ENCODE measurements around the gene ACHE. TPM values are rescaled to one million over a fixed set of nuclear protein-coding genes. Genes with fewer than 3 reads are reported as not detected.
A peak's percentile ranks its signal among the peaks of the same experiment; 100 is the strongest.

ACHE gene
- total RNA-seq (under 0.01 and 0.26 TPM in 2 replicates), polyA plus RNA-seq (0.07 and 0.11 TPM in 2 replicates), polyA minus RNA-seq (ENCODE audit: low replicate concordance) (not detected in 2 replicates)
- 0.30 TPM in 1 of 2 replicates, not detected in the other for polyA plus RNA-seq (2012)

DNA sequence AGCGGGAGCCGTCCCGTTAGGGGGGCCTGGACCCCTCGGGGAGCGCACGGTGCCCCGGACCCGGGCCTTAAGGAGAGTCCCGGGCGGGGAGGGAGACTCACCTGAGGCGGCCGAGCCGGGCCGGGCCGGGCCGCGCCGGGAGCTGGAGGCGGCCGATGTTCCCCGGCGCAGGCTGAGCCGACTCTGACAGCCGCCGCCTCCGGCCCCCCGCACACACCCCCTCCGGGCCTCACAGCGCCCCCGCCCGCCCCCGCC lies at the start of gene ACHE:
Gene ACHE (minus strand): TSS at position 188 of the 255 bp plus-strand sequence. CDS start 1,656 bp downstream, outside the sequence.
- no peak within 1 kb of the TSS for H2AFZ ChIP-seq (ENCODE audit: low read length)
- no peaks in the 10 kb centered on the region for H3K4me1 ChIP-seq (ENCODE audit: control insufficient read depth, extremely low read depth, insufficient read depth, low read length)
- DNase-seq (ENCODE audit: low read depth in 2 of 2), result no peak
- peak within 1 kb of the TSS; percentile 68 for H3K4me2 ChIP-seq (ENCODE audit: extremely low read depth, insufficient read depth, low read length)
- H3K4me3 ChIP-seq (replicated peaks in 1 of 4; ENCODE audit: control extremely low read depth in 1 of 4, insufficient read depth in 1 of 4, low read depth in 3 of 4, low read length in 4 of 4), result peak within 1 kb of the TSS; percentile 7 to 50 (median 30)
- no peaks in the 10 kb centered on the region for H3K9me3 ChIP-seq (ENCODE audit: control insufficient read depth, insufficient read depth, low read depth, low read length)
- H3K36me3 ChIP-seq (ENCODE audit: control insufficient read depth, insufficient read depth, low read length), result no peaks in the 10 kb centered on the region
- no peaks in the 10 kb centered on the region for H3K79me2 ChIP-seq (ENCODE audit: control insufficient read depth, insufficient read depth, low read length)
- no peaks in the 10 kb centered on the region for H4K20me1 ChIP-seq (ENCODE audit: control insufficient read depth, extremely low read depth, insufficient read depth, low read length)
- TF ChIP-seq, protein P1, sequence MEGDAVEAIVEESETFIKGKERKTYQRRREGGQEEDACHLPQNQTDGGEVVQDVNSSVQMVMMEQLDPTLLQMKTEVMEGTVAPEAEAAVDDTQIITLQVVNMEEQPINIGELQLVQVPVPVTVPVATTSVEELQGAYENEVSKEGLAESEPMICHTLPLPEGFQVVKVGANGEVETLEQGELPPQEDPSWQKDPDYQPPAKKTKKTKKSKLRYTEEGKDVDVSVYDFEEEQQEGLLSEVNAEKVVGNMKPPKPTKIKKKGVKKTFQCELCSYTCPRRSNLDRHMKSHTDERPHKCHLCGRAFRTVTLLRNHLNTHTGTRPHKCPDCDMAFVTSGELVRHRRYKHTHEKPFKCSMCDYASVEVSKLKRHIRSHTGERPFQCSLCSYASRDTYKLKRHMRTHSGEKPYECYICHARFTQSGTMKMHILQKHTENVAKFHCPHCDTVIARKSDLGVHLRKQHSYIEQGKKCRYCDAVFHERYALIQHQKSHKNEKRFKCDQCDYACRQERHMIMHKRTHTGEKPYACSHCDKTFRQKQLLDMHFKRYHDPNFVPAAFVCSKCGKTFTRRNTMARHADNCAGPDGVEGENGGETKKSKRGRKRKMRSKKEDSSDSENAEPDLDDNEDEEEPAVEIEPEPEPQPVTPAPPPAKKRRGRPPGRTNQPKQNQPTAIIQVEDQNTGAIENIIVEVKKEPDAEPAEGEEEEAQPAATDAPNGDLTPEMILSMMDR (conservative IDR thresholded peaks at IDR 0.05 in 1 of 2, IDR thresholded peaks at IDR 0.05 in 1 of 2; ENCODE audit: low read depth in 1 of 2, low read length in 2 of 2), result no peak
- TF ChIP-seq EZH2 (IDR thresholded peaks at IDR 0.05; ENCODE audit: low read length, missing control alignments), result no peak
- no peak within 1 kb of the TSS for H3K27ac ChIP-seq (ENCODE audit: insufficient read depth, low read length)
- no peak within 1 kb of the TSS for H3K9ac ChIP-seq (ENCODE audit: insufficient read depth, low read length)
- peaks cover 29% of the 10 kb centered on the region for H3K27me3 ChIP-seq (ENCODE audit: control insufficient read depth, insufficient read depth, low read length)

- H3K9ac ChIP-seq (ENCODE audit: insufficient read depth, low read length), result no peak overlapping the region
- no peaks in the 10 kb centered on the region for H3K9me3 ChIP-seq (ENCODE audit: control insufficient read depth, insufficient read depth, low read depth, low read length)
- DNase-seq (ENCODE audit: low read depth in 2 of 2), result no peak
- H3K27ac ChIP-seq (ENCODE audit: insufficient read depth, low read length), result no peak overlapping the region
- H3K27me3 ChIP-seq (ENCODE audit: control insufficient read depth, insufficient read depth, low read length), result no peaks in the 10 kb centered on the region
- H3K4me2 ChIP-seq (ENCODE audit: extremely low read depth, insufficient read depth, low read length), result no peak overlapping the region
- H3K4me1 ChIP-seq (ENCODE audit: control insufficient read depth, extremely low read depth, insufficient read depth, low read length), result peaks cover 2% of the 10 kb centered on the region
- H4K20me1 ChIP-seq (ENCODE audit: control insufficient read depth, extremely low read depth, insufficient read depth, low read length), result no peaks in the 10 kb centered on the region
- H2AFZ ChIP-seq (ENCODE audit: low read length), result no peak overlapping the region
- H3K4me3 ChIP-seq (replicated peaks in 1 of 4; ENCODE audit: control extremely low read depth in 1 of 4, insufficient read depth in 1 of 4, low read depth in 3 of 4, low read length in 4 of 4), result no peak overlapping the region
- no peak for TF ChIP-seq EZH2 (IDR thresholded peaks at IDR 0.05; ENCODE audit: low read length, missing control alignments)
- TF ChIP-seq, protein P1 (conservative IDR thresholded peaks at IDR 0.05 in 1 of 2, IDR thresholded peaks at IDR 0.05 in 1 of 2; ENCODE audit: low read depth in 1 of 2, low read length in 2 of 2), result no peak
- H3K36me3 ChIP-seq (ENCODE audit: control insufficient read depth, insufficient read depth, low read length), result no peaks in the 10 kb centered on the region
- no peaks in the 10 kb centered on the region for H3K79me2 ChIP-seq (ENCODE audit: control insufficient read depth, insufficient read depth, low read length)
Observed at GRCh38 chr7:100944138-100944537, 48.5 kb upstream of the ACHE start.

DNA sequence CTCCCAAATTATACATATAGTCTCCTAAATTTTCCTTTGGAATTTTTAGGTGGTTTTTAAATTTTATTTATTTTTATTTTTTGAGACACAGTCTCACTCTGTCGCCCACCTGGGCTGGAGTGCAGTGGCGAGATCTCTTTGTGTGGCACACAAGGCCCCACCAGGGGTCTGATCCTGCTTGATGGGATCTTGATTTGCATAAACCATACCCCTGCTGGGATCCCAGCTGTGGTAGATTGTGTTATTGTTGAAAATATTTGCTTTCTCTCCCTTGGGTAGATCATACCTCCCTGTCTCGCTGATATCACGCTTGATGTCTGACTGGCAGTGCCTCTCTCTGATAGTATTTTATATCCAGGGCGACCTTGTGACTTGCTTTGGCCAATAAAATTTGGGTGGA lies 48.0 kb upstream of the ACHE start:
- H3K9ac ChIP-seq (ENCODE audit: insufficient read depth, low read length), result no peak overlapping the region
- no peaks in the 10 kb centered on the region for H3K27me3 ChIP-seq (ENCODE audit: control insufficient read depth, insufficient read depth, low read length)
- H2AFZ ChIP-seq (ENCODE audit: low read length), result no peak overlapping the region
- no peaks in the 10 kb centered on the region for H3K36me3 ChIP-seq (ENCODE audit: control insufficient read depth, insufficient read depth, low read length)
- DNase-seq (ENCODE audit: low read depth in 2 of 2), result no peak
- H3K9me3 ChIP-seq (ENCODE audit: control insufficient read depth, insufficient read depth, low read depth, low read length), result no peaks in the 10 kb centered on the region
- TF ChIP-seq EZH2 (IDR thresholded peaks at IDR 0.05; ENCODE audit: low read length, missing control alignments), result no peak
- TF ChIP-seq, protein P1 (conservative IDR thresholded peaks at IDR 0.05 in 1 of 2, IDR thresholded peaks at IDR 0.05 in 1 of 2; ENCODE audit: low read depth in 1 of 2, low read length in 2 of 2), result no peak
- H3K4me3 ChIP-seq (replicated peaks in 1 of 4; ENCODE audit: control extremely low read depth in 1 of 4, insufficient read depth in 1 of 4, low read depth in 3 of 4, low read length in 4 of 4), result no peak overlapping the region
- H3K4me2 ChIP-seq (ENCODE audit: extremely low read depth, insufficient read depth, low read length), result no peak overlapping the region
- peaks cover 2% of the 10 kb centered on the region for H3K4me1 ChIP-seq (ENCODE audit: control insufficient read depth, extremely low read depth, insufficient read depth, low read length)
- no peaks in the 10 kb centered on the region for H4K20me1 ChIP-seq (ENCODE audit: control insufficient read depth, extremely low read depth, insufficient read depth, low read length)
- no peak overlapping the region for H3K27ac ChIP-seq (ENCODE audit: insufficient read depth, low read length)
- H3K79me2 ChIP-seq (ENCODE audit: control insufficient read depth, insufficient read depth, low read length), result no peaks in the 10 kb centered on the region
